HepG2 (cell line): Measurements from ENCODE around the gene FXYD4. TPM values are rescaled to one million over a fixed set of nuclear protein-coding genes. Genes with fewer than 3 reads are reported as not detected.

Experiments used
- ATF7 ChIP-seq, 2 experiments: fragments of 450-650 bp in 1 of 2; sonication (generic) in 1 of 2; formaldehyde crosslinking in 1 of 2; IDR thresholded peaks; 2 replicates each; pipeline versions ENCODE4 v1.4.0 to v1.6.1; 2016 to 2020; ENCODE audit warnings: antibody characterized with exemption in 1 of 2, mild to moderate bottlenecking in 1 of 2, missing genetic modification reagents in 1 of 2
- DMAP1 ChIP-seq: IDR thresholded peaks from 2 replicates; pipeline ENCODE4 v1.6.1; 2016
- DZIP1 ChIP-seq: sonication (generic); formaldehyde crosslinking; IDR thresholded peaks from 2 replicates; pipeline ENCODE4 v1.5.0; 2020; ENCODE audit warnings: mild to moderate bottlenecking, missing genetic modification reagents
- FOXC1 ChIP-seq: sonication (generic); formaldehyde crosslinking; IDR thresholded peaks from 2 replicates; pipeline ENCODE4 v1.8.0; 2022; ENCODE audit warnings: mild to moderate bottlenecking, missing genetic modification reagents, borderline replicate concordance
- GATAD1 ChIP-seq: IDR thresholded peaks from 2 replicates; pipeline ENCODE4 v1.6.1; 2016; ENCODE audit warnings: missing genetic modification reagents, missing compliant biosample characterization
- HIC2 ChIP-seq: sonication (generic); formaldehyde crosslinking; IDR thresholded peaks from 2 replicates; pipeline ENCODE4 v1.9.0; 2022; ENCODE audit warnings: low read depth, missing genetic modification reagents
- HINFP ChIP-seq: sonication (generic); formaldehyde crosslinking; IDR thresholded peaks from 2 replicates; pipeline ENCODE4 v1.4.0; 2020; ENCODE audit warnings: low read depth, mild to moderate bottlenecking, missing genetic modification reagents
- LRRFIP1 ChIP-seq: sonication (generic); formaldehyde crosslinking; conservative IDR thresholded peaks from 2 replicates; pipeline ENCODE4 v1.4.0; 2020; ENCODE audit warnings: missing genetic modification reagents
- SAP130 ChIP-seq: IDR thresholded peaks from 2 replicates; pipeline ENCODE4 v1.6.1; 2016; ENCODE audit warnings: low read depth
- TCF12 ChIP-seq, 2 experiments: fragments of 450-650 bp in 1 of 2; sonication (generic) in 1 of 2; formaldehyde crosslinking in 1 of 2; IDR thresholded peaks; 2 replicates each; pipeline versions ENCODE4 v1.6.1 to v1.8.0; 2017 to 2022; ENCODE audit warnings: antibody characterized with exemption in 1 of 2, mild to moderate bottlenecking in 1 of 2, missing genetic modification reagents in 1 of 2, moderate library complexity in 1 of 2
- ZNF512B ChIP-seq: sonication (generic); formaldehyde crosslinking; IDR thresholded peaks from 2 replicates; pipeline ENCODE4 v1.5.1; 2020; ENCODE audit warnings: missing genetic modification reagents, mild to moderate bottlenecking, borderline replicate concordance
- ZNF782 ChIP-seq: sonication (generic); formaldehyde crosslinking; IDR thresholded peaks from 2 replicates; pipeline ENCODE4 v1.4.0; 2020; ENCODE audit warnings: missing genetic modification reagents, mild to moderate bottlenecking, borderline replicate concordance
- polyA plus RNA-seq, 8 experiments: library from polyadenylated mRNA; depleted of rRNA in 3 of 8; stranded (reverse) in 7 of 8; unstranded in 1 of 8; fragments of >200 nt; fragmentation: Illumina TruSeq in 4 of 8; extraction: Trizol in 4 of 8; gene quantifications; 2 replicates each; pipeline versions ENCODE4 v1.2.1 to v1.2.3, GENCODE V29; 2011 to 2016; ENCODE audit warnings: low read depth in 4 of 8, missing spikeins in 1 of 8, mixed read lengths in 1 of 8; ENCODE audit not compliant: insufficient read depth in 1 of 8
- total RNA-seq, 5 experiments: library from RNA; depleted of rRNA; stranded (reverse); fragments of >200 nt; fragmentation: Illumina TruSeq; extraction: Trizol; gene quantifications; 2 replicates each; pipeline ENCODE4 v1.2.3, GENCODE V29; 2016; ENCODE audit warnings: low read depth in 1 of 5

FXYD4 gene
- total and polyA plus RNA-seq, 2 of the 13 experiments (the other 11 are each of a cell fraction or from before 2014, with no cell fraction given), result not detected

GRCh38 chr10:43377424-43377883, 6.0 kb downstream of the FXYD4 start (continued):
- TF ChIP-seq HIC2 (no peak), ZNF782 (CRISPR knock-in tag) (peak; percentile 67; the same call in 1 of the 2 replicates), SAP130 (CRISPR knock-in tag) (peak; percentile 39; the same call in 1 of the 2 replicates), ATF7 (IDR thresholded peaks at IDR 0.05) (no peak), ATF7 (CRISPR knock-in tag; IDR thresholded peaks at IDR 0.05) (peak; percentile 45; the same call in 1 of the 2 replicates), TCF12 (IDR thresholded peaks at IDR 0.05) (no peak), TCF12 (CRISPR knock-in tag; IDR thresholded peaks at IDR 0.05) (no peak), DZIP1 (no peak), ZNF512B (CRISPR knock-in tag) (0 out of 2 replicates have a peak, but pooled peaks have one; percentile 72), DMAP1 (CRISPR knock-in tag) (0 out of 2 replicates have a peak, but pooled peaks have one; percentile 36), HINFP (CRISPR knock-in tag) (0 out of 2 replicates have a peak, but pooled peaks have one; percentile 26), GATAD1 (CRISPR knock-in tag) (peak; percentile 2; the same call in 1 of the 2 replicates), FOXC1 (CRISPR knock-in tag) (no peak), LRRFIP1 (CRISPR knock-in tag) (no peak)
